RWPE2 (cell line): Measurements from ENCODE around the gene TFEB.
"Not testable (repeated sequence)": the region's sequence is repeated elsewhere in the genome, so short reads cannot be mapped to it uniquely, and the experiment has no call there.

Experiments
- ATAC-seq: fragments of 200-7000 bp; cut with Tn5 transposase; 3 replicates; pipeline ENCODE4 v1.9.1; 2021; ENCODE audit warnings: low read depth
- DNase-seq: peaks from one replicate; pipeline ENCODE4 v3.0.0-alpha.2; 2020; ENCODE audit warnings: low spot score
- H3K27ac ChIP-seq: fragments of 450-650 bp; 2 replicates; pipeline ENCODE4 v1.5.1; 2017; ENCODE audit warnings: mild to moderate bottlenecking; ENCODE audit not compliant: poor library complexity, severe bottlenecking
- H3K27me3 ChIP-seq: fragments of 250-450 bp; sonication (Bioruptor Pico); 2 replicates; pipeline ENCODE4 v1.5.1; 2021; ENCODE audit warnings: mild to moderate bottlenecking, moderate library complexity; ENCODE audit not compliant: insufficient read depth, poor library complexity, severe bottlenecking
- H3K36me3 ChIP-seq: fragments of 250-450 bp; sonication (Bioruptor Pico); 2 replicates; pipeline ENCODE4 v1.5.1; 2020; ENCODE audit warnings: low read depth, mild to moderate bottlenecking, moderate library complexity
- H3K4me1 ChIP-seq: fragments of 250-450 bp; sonication (Bioruptor Pico); 2 replicates; pipeline ENCODE4 v1.5.1; 2021; ENCODE audit warnings: mild to moderate bottlenecking, moderate library complexity; ENCODE audit not compliant: insufficient read depth, poor library complexity, severe bottlenecking
- H3K4me3 ChIP-seq: fragments of 250-450 bp; sonication (Bioruptor Pico); 2 replicates; pipeline ENCODE4 v1.5.1; 2021; ENCODE audit warnings: mild to moderate bottlenecking, moderate library complexity; ENCODE audit not compliant: severe bottlenecking
- H3K9me3 ChIP-seq: fragments of 250-450 bp; sonication (Bioruptor Pico); 2 replicates; pipeline ENCODE4 v1.5.1; 2021; ENCODE audit warnings: mild to moderate bottlenecking, moderate library complexity; ENCODE audit not compliant: severe bottlenecking
- TF ChIP-seq, protein P1 (sequence below): fragments of 450-650 bp; IDR thresholded peaks from one replicate; pipeline ENCODE4 v1.5.1; 2017; ENCODE audit warnings: mild to moderate bottlenecking, moderate library complexity; ENCODE audit not compliant: poor library complexity, severe bottlenecking

Gene TFEB

DNA sequence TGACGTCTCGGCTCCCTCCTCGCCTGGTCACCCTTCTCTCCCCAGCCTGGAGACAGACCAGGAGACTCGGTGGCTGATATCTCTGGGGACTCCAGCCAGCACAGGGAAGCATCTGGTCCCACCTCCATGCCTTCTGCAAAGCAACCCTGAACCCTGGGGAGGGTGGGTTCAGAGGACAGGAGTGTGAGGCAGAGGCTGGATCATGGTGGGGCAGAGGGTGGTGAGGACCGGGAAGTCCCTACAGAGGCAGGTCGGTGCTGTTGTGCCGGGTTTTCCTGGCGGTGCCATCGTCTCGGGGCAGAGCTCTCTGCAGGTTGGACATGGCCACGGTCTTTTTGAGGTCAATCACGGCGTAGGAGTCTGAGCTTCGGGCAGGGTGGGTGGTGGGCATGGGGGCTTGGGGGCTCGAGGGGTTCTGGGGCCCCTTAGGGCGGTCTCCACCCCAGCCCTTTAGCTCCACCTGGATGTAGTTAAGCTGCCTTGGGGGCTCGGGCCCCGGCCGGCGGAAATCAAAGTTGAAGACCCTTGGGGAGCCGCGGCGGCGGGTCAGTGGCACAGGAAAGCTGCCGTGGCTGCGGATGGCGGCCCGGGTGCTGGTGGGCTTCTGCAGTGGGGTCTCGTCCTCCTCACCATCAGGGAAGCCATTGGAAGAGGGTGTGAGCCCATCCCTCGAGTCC, 35.1 kb upstream of the TFEB start:
- no peaks in the 10 kb centered on the region for H3K27me3 ChIP-seq
- H3K4me1 ChIP-seq = peaks cover 7% of the 10 kb centered on the region
- DNase-seq = no peak
- no peaks in the 10 kb centered on the region for H3K9me3 ChIP-seq
- no peak overlapping the region for H3K4me3 ChIP-seq
- H3K27ac ChIP-seq = no peak overlapping the region
- TF ChIP-seq, protein P1, sequence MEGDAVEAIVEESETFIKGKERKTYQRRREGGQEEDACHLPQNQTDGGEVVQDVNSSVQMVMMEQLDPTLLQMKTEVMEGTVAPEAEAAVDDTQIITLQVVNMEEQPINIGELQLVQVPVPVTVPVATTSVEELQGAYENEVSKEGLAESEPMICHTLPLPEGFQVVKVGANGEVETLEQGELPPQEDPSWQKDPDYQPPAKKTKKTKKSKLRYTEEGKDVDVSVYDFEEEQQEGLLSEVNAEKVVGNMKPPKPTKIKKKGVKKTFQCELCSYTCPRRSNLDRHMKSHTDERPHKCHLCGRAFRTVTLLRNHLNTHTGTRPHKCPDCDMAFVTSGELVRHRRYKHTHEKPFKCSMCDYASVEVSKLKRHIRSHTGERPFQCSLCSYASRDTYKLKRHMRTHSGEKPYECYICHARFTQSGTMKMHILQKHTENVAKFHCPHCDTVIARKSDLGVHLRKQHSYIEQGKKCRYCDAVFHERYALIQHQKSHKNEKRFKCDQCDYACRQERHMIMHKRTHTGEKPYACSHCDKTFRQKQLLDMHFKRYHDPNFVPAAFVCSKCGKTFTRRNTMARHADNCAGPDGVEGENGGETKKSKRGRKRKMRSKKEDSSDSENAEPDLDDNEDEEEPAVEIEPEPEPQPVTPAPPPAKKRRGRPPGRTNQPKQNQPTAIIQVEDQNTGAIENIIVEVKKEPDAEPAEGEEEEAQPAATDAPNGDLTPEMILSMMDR = no peak
- H3K36me3 ChIP-seq = peaks cover 30% of the 10 kb centered on the region
- ATAC-seq = no peak

GRCh38 chr6:41769376-41769775, 34.0 kb upstream of the TFEB start:
- no peak for DNase-seq
- H3K36me3 ChIP-seq = peaks cover 18% of the 10 kb centered on the region
- H3K27ac ChIP-seq = no peak overlapping the region
- TF ChIP-seq, protein P1 = no peak
- H3K4me1 ChIP-seq = peaks cover 7% of the 10 kb centered on the region
- H3K9me3 ChIP-seq = no peaks in the 10 kb centered on the region
- H3K4me3 ChIP-seq = no peak overlapping the region
- H3K27me3 ChIP-seq = no peaks in the 10 kb centered on the region
- ATAC-seq = no peak

DNA sequence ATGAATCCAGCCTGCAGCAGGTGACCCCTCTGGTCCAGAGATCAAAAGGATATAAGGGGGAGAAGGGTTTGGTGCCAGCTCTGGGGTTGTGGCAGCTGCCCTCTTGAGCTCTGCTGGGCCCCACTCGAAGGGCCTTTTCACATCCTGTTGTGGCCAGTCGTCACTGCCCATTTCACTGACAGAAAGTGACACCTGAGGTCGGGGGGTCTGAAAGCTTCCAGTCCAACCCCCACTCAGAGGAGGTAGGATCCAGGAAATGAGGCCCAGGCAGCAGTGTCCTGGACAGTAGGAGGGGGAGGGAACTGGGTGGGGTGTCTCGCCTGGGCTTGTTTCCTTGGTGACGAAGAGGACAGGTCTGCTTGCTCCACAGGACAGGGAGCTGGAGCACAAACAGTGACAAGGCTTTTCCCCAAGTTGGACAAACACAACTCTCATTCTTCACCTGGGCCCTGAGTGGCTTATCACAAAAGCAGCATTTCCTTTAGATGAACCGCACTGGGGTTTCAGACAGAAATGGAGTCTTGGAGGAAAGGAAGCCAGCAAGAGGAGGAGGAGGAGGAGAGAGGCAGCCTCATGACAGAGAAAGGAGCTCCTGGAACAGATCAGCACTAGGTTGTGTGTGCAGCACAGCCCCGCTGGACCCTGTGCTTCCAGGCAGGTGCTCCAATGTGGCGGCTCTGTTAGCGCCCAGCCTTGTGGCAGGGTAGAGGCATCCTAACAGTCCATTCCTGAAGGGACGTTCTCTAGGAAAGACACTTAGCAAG, 33.3 kb upstream of the TFEB start:
- peak overlapping the region; percentile 2 for H3K27ac ChIP-seq
- no peak for DNase-seq
- H3K4me3 ChIP-seq = no peak overlapping the region
- peaks cover 16% of the 10 kb centered on the region for H3K36me3 ChIP-seq
- no peak for ATAC-seq
- no peaks in the 10 kb centered on the region for H3K27me3 ChIP-seq
- TF ChIP-seq, protein P1 = no peak
- H3K9me3 ChIP-seq = no peaks in the 10 kb centered on the region
- H3K4me1 ChIP-seq = peaks cover 7% of the 10 kb centered on the region

DNA sequence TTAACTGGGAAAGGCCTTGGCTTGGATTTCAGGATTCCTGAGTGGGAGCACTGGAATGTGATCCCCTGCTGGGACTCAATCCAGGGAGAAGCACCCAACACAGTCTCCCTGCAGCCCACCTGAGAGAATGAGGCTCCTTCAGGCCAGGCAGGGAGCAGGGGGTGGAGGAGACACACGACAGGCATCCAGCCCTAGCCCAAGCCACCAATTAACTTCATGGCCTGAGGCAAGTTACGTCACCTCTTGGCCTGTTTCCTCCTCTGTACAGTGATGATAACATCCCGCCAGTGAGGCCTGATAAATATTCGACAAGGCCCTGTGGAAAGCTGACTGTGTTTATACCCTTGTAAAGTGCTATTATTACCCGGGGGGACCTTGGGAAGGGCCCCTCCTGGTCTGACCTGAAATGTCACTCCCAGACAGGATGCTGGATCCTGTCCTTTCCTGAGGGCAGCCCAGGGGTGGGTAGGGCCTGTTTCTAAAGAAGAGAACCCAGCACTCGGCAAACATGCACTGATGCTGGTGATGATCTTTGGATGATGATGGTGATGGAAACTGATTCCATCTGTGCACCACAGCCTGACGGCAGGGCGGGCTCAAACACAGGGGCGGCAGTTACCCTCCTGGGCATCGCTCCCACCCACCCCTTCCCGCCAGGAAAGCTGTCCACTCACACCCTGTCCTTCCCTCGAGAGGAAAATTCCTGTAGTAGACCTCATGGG, 31.9 kb upstream of the TFEB start:
- no peak overlapping the region for H3K4me3 ChIP-seq
- H3K36me3 ChIP-seq = peaks cover 7% of the 10 kb centered on the region; the same call in 1 of the 2 replicates
- no peak overlapping the region for H3K27ac ChIP-seq
- DNase-seq = no peak
- no peaks in the 10 kb centered on the region for H3K27me3 ChIP-seq
- ATAC-seq = peak; percentile 86
- TF ChIP-seq, protein P1 = no peak
- H3K4me1 ChIP-seq = peaks cover 7% of the 10 kb centered on the region
- H3K9me3 ChIP-seq = no peaks in the 10 kb centered on the region

DNA sequence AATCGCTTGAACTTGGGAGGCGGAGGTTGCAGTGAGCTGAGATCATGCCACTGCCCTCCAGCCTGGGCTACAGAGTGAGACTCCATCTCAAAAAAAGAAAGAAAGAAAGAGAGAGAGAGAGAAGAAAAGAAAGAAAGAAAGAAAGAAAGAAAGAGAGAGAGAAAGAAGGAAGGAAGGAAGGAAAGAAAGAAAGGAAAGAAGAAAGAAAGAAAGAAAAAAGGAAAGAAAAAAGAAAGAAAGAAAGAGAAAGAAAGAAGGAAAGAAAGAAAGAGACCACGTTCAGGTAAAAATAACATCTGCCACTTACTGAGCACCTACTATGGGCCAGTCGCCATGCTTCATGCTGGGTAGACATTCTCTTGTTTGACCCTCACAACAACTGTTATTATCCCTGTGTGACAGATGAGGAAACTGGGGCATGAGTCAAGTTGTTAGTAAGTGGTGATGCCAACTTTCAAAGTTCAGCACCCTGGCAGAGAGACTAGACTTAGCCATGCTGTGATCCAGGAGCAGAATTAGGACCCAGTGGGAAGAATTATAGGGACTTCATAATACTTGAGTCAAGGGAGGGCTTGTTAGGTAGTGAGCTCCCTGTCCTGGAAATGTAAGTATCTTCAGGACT, 30.7 kb upstream of the TFEB start:
- H3K27ac ChIP-seq, H3K4me1 ChIP-seq, H3K4me3 ChIP-seq, ATAC-seq, H3K27me3 ChIP-seq, H3K9me3 ChIP-seq, DNase-seq, H3K36me3 ChIP-seq: not testable (repeated sequence)
